GM23248 (cell line): Measurements from ENCODE around the gene AHRR. TPM values are rescaled to one million over a fixed set of nuclear protein-coding genes. Genes with fewer than 3 reads are reported as not detected.
"Not testable (repeated sequence)": the region's sequence is repeated elsewhere in the genome, so short reads cannot be mapped to it uniquely, and the experiment has no call there.

Source experiments
- DNase-seq: peaks from one replicate; pipeline ENCODE4 v3.0.0-alpha.2; 2015
- H2AFZ ChIP-seq: fragments of 200-600 bp; sonication (generic); 2 replicates; pipeline ENCODE4 v1.6.1; 2016; ENCODE audit warnings: antibody characterized with exemption
- H3F3A ChIP-seq: fragments of 200-600 bp; sonication (generic); 2 replicates; pipeline ENCODE4 v1.6.1; 2016; ENCODE audit warnings: mild to moderate bottlenecking, antibody characterized with exemption, mixed run types; ENCODE audit not compliant: insufficient read depth
- H3K27ac ChIP-seq: fragments of 200-600 bp; sonication (generic); 2 replicates; pipeline ENCODE4 v1.5.1; 2016; ENCODE audit warnings: mild to moderate bottlenecking
- H3K27me3 ChIP-seq: fragments of 200-600 bp; sonication (generic); replicated peaks from 2 replicates; pipeline ENCODE4 v1.6.1; 2016; ENCODE audit warnings: mild to moderate bottlenecking; ENCODE audit not compliant: insufficient read depth
- H3K36me3 ChIP-seq: fragments of 200-600 bp; sonication (generic); 2 replicates; pipeline ENCODE4 v1.6.1; 2016; ENCODE audit warnings: low read depth, mild to moderate bottlenecking
- H3K4me1 ChIP-seq: fragments of 200-600 bp; sonication (generic); 2 replicates; pipeline ENCODE4 v1.6.1; 2016; ENCODE audit warnings: mild to moderate bottlenecking; ENCODE audit not compliant: insufficient read depth
- H3K4me2 ChIP-seq: fragments of 200-600 bp; sonication (generic); one replicate; pipeline ENCODE4 v1.6.1; 2016; ENCODE audit warnings: mild to moderate bottlenecking; ENCODE audit not compliant: unreplicated experiment
- H3K4me3 ChIP-seq: fragments of 200-600 bp; sonication (generic); 2 replicates; pipeline ENCODE4 v1.5.1; 2016; ENCODE audit warnings: mild to moderate bottlenecking
- H3K79me2 ChIP-seq: fragments of 200-600 bp; sonication (generic); 2 replicates; pipeline ENCODE4 v1.6.1; 2016; ENCODE audit warnings: mild to moderate bottlenecking; ENCODE audit not compliant: insufficient read depth
- H3K9ac ChIP-seq: fragments of 200-600 bp; sonication (generic); 2 replicates; pipeline ENCODE4 v1.6.1; 2016; ENCODE audit warnings: mild to moderate bottlenecking
- H3K9me2 ChIP-seq: fragments of 200-600 bp; sonication (generic); 2 replicates; pipeline ENCODE4 v1.6.1; 2016; ENCODE audit warnings: mixed run types, mild to moderate bottlenecking, moderate library complexity; ENCODE audit not compliant: insufficient read depth
- H3K9me3 ChIP-seq: fragments of 200-600 bp; sonication (generic); one replicate; pipeline ENCODE4 v1.6.1; 2017; ENCODE audit warnings: low read depth
- H4K20me1 ChIP-seq: fragments of 200-600 bp; sonication (generic); 2 replicates; pipeline ENCODE4 v1.6.0; 2016; ENCODE audit not compliant: insufficient read depth
- EZH2 ChIP-seq: fragments of 200-600 bp; sonication (generic); IDR thresholded peaks from 2 replicates; pipeline ENCODE4 v1.6.1; 2018; ENCODE audit warnings: antibody characterized with exemption, mild to moderate bottlenecking; ENCODE audit not compliant: insufficient read depth, poor library complexity, severe bottlenecking
- EZH2phosphoT487 ChIP-seq: fragments of 200-600 bp; sonication (generic); IDR thresholded peaks from 2 replicates; pipeline ENCODE4 v1.6.1; 2018; ENCODE audit warnings: antibody characterized with exemption, moderate library complexity, mild to moderate bottlenecking, low read depth; ENCODE audit not compliant: insufficient read depth
- WGBS, 2 experiments: methylation state at CpG; one replicate each; pipeline ENCODE4 v1.1.6; 2015 to 2017; ENCODE audit warnings: low lambda C conversion rate in 2 of 2, low coverage in 1 of 2; ENCODE audit errors: missing lambda C conversion rate in 2 of 2; 5-methylcytosine and 5-hydroxymethylcytosine counted together
- in situ Hi-C: fragments of 300-500 bp; cut with MboI; formaldehyde crosslinking; loops from 2 replicates; pipeline ENCODE4 v1.15.0; 2020
- polyA plus RNA-seq: library from polyadenylated mRNA; unstranded; fragments of >200 nt; fragmentation: Nextera tagmentation; extraction: Ambion mirVana; gene quantifications from 2 replicates; pipeline ENCODE4 v1.2.1, GENCODE V29; 2016
- total RNA-seq: library from RNA; depleted of rRNA; stranded (reverse); fragments of >200 nt; shearing (Covaris generic); gene quantifications from 2 replicates; pipeline ENCODE4 v1.2.3, GENCODE V29; 2014; rRNA removed

Gene AHRR
- total RNA-seq (33.7 and 40.0 TPM in 2 replicates), polyA plus RNA-seq (11.9 and 13.2 TPM in 2 replicates)

DNA sequence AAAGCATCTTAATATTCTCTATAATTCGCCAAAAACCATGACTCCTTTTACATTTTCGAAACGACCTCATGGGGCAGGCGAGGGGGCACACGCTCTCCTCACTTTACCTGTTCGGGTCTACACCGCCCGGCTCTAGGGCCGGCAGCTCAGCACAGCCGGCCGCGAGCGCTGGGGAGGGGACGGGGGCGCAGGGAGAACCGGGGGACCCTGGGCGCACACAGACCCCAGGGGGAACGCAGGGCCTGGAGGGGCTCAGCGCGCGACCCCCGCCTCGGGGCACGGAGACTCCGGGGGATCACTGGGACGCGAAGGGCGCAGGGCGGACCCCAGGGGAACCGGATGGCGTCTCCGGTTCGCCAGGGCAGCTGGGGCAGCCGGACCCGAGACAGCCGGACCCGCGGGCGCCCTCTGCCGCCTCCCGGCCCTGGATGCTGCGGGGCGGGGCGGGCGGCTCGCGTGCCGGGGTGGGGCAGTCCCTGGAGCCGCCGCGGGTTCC, at the start of gene AHRR:
AHRR (plus strand) TSS at position 485 of the 496 bp plus-strand sequence. CDS start 22,189 bp downstream, outside the sequence.
- H3K27me3 ChIP-seq, result no peaks in the 10 kb centered on the region
- no peaks in the 10 kb centered on the region for H3K36me3 ChIP-seq
- H3F3A ChIP-seq, result 0 out of 2 replicates have a peak, but pooled peaks cover 2% of the 10 kb centered on the region
- peak within 1 kb of the TSS; percentile 69 for H3K27ac ChIP-seq
- no peaks in the 10 kb centered on the region for H3K9me3 ChIP-seq
- peak within 1 kb of the TSS; percentile 95 for H3K9ac ChIP-seq
- H3K9me2 ChIP-seq, result no peaks in the 10 kb centered on the region
- no peak for TF ChIP-seq EZH2phosphoT487
- TF ChIP-seq EZH2, result no peak
- in situ Hi-C loops, result no loop called here
- H3K4me1 ChIP-seq, result peaks cover 14% of the 10 kb centered on the region
- peak within 1 kb of the TSS; percentile 92 for H2AFZ ChIP-seq
- H3K4me2 ChIP-seq, result peak within 1 kb of the TSS; percentile 92
- no peaks in the 10 kb centered on the region for H4K20me1 ChIP-seq
- H3K4me3 ChIP-seq, result peak within 1 kb of the TSS; percentile 99
- H3K79me2 ChIP-seq, result peaks cover 53% of the 10 kb centered on the region
- WGBS, 2 experiments, result 1 to 2% methylated on average over 13 to 36 of the region's 51 CpGs
- peak; percentile 93 for DNase-seq

DNA sequence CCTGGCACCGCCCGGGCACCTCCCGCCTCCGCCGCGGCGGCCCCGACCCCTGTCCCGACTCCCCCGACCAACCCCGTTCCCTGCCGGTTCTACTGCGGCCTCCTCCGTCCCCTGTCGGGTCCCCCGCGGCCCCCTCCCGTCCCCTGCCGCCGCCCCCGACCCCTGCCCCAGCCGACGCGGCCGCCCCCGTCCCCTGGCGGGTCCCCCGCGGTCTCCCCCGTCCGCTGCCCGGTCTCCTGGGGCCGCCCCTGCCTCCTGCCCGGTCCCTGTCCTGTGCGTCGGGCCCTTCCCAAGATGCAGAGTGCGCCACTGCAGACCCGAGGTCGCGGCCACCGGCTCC, 49.7 kb upstream of the AHRR start:
- H3K27me3 ChIP-seq, in situ Hi-C loops, DNase-seq, H3K9me2 ChIP-seq, H2AFZ ChIP-seq, H3K9me3 ChIP-seq, H4K20me1 ChIP-seq: not testable (repeated sequence)
- Histone ChIP-seq H3K27ac (peak overlapping the region; percentile 71), H3K36me3 (peaks cover 15% of the 10 kb centered on the region; the same call in 1 of the 2 replicates), H3F3A (peaks cover 12% of the 10 kb centered on the region), H3K4me3 (peak overlapping the region; percentile 76), H3K79me2 (peaks cover 53% of the 10 kb centered on the region), H3K4me1 (peaks cover 11% of the 10 kb centered on the region), H3K4me2 (peak overlapping the region; percentile 86), H3K9ac (peak overlapping the region; percentile 92)
- WGBS, 2 experiments, result 3 to 20% methylated on average over 5 to 33 of the region's 41 CpGs

- Histone ChIP-seq H3K4me1 (peaks cover 11% of the 10 kb centered on the region), H3K79me2 (peaks cover 66% of the 10 kb centered on the region), H3F3A (peaks cover 12% of the 10 kb centered on the region), H3K27ac (peak overlapping the region; percentile 56; the same call in 1 of the 2 replicates), H3K36me3 (peaks cover 16% of the 10 kb centered on the region; the same call in 1 of the 2 replicates), H3K4me3 (peak overlapping the region; percentile 76), H3K9ac (peak overlapping the region; percentile 92), H3K4me2 (peak overlapping the region; percentile 86)
- H3K9me2 ChIP-seq, DNase-seq, H2AFZ ChIP-seq, in situ Hi-C loops, H3K27me3 ChIP-seq, H3K9me3 ChIP-seq, H4K20me1 ChIP-seq: not testable (repeated sequence)
- WGBS, 2 experiments, result 74% methylated on average over 9 of the region's 9 CpGs
Observed at GRCh38 chr5:273091-273490, 48.4 kb upstream of the AHRR start.

- Histone ChIP-seq H3F3A (peaks cover 12% of the 10 kb centered on the region), H3K4me2 (peak overlapping the region; percentile 86), H3K79me2 (peaks cover 70% of the 10 kb centered on the region), H3K4me3 (peak overlapping the region; percentile 76), H3K36me3 (peaks cover 20% of the 10 kb centered on the region; the same call in 1 of the 2 replicates), H3K4me1 (peaks cover 11% of the 10 kb centered on the region), H3K9ac (peak overlapping the region; percentile 92)
- in situ Hi-C loops, H3K27ac ChIP-seq, H3K9me2 ChIP-seq, DNase-seq, H2AFZ ChIP-seq, H3K9me3 ChIP-seq, H3K27me3 ChIP-seq, H4K20me1 ChIP-seq: not testable (repeated sequence)
- 81 to 82% methylated on average over 7 of the region's 7 CpGs for WGBS, 2 experiments
Observed at GRCh38 chr5:273491-273890, 48.0 kb upstream of the AHRR start.

DNA sequence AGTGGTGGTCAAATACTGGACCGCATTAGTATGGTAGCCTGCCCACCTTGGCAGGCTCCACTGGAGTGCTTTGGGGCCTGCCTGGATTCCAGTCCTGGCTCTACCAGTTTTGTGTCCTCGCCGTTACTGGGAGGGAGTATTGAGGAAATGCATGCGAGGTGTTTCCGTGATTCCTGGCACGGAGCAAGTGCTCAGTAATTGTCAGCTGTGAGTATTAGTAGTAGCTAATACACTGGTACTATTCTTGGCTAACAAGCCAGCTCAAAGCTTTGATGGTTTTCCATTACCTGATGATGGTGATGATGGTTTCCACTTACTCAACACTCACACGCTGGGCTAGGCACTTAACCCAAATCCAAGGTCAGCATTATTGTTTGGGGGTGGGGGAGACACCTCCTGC, 47.2 kb upstream of the AHRR start:
- H3K27me3 ChIP-seq, H3K9ac ChIP-seq, H3K4me3 ChIP-seq, DNase-seq, H3K4me2 ChIP-seq, H3K9me2 ChIP-seq, H3F3A ChIP-seq, H3K9me3 ChIP-seq, H4K20me1 ChIP-seq, in situ Hi-C loops, H3K27ac ChIP-seq, H2AFZ ChIP-seq: not testable (repeated sequence)
- H3K36me3 ChIP-seq, result peaks cover 21% of the 10 kb centered on the region; the same call in 1 of the 2 replicates
- H3K79me2 ChIP-seq, result peaks cover 78% of the 10 kb centered on the region
- 98 to 100% methylated on average over 7 of the region's 7 CpGs for WGBS, 2 experiments
- peaks cover 11% of the 10 kb centered on the region for H3K4me1 ChIP-seq
